HEK293 (cell line): Measurements from ENCODE around the gene FBLL1.
A peak's percentile ranks its signal among the peaks of the same experiment; 100 is the strongest.

Experiments
- CTCF ChIA-PET: fragments of 350-600 bp; formaldehyde crosslinking; extraction: SDS; loops from one replicate; lab custom pipeline; 2021; ENCODE audit warnings: antibody characterized with exemption; lab: Yijun Ruan, JAX
- POLR2A ChIA-PET: fragments of 300-600 bp; formaldehyde crosslinking; extraction: SDS; loops from one replicate; lab custom pipeline; 2020; ENCODE audit warnings: antibody characterized with exemption, inconsistent platforms; lab: Yijun Ruan, JAX
- H3K27ac ChIP-seq: fragments of 200-500 bp; sonication (Bioruptor generic); 2 replicates; pipeline ENCODE4 v1.5.1; 2014; ENCODE audit warnings: low read depth, low read length, control low read depth, inconsistent platforms; ENCODE audit errors: extremely low read depth
- H3K36me3 ChIP-seq, 2 experiments: fragments of 200-500 bp in 1 of 2; sonication (Bioruptor generic) in 1 of 2; 1 replicate in 1 of 2; 2 replicates in 1 of 2; pipeline ENCODE4 v1.5.1; 2014 to 2017; ENCODE audit warnings: inconsistent platforms in 2 of 2, low read length in 2 of 2; ENCODE audit not compliant: control insufficient read depth in 2 of 2, insufficient read depth in 1 of 2
- H3K4me1 ChIP-seq: fragments of 200-500 bp; sonication (Bioruptor generic); 2 replicates; pipeline ENCODE4 v1.5.1; 2014; ENCODE audit warnings: mild to moderate bottlenecking, low read length, inconsistent platforms; ENCODE audit not compliant: control insufficient read depth, insufficient read depth
- H3K4me3 ChIP-seq: 2 replicates; pipeline ENCODE4 v1.5.1; 2011; ENCODE audit warnings: low read depth, mild to moderate bottlenecking, control low read depth, low read length, moderate library complexity
- H3K9me3 ChIP-seq: fragments of 200-500 bp; sonication (Bioruptor generic); 2 replicates; pipeline ENCODE4 v1.5.1; 2014; ENCODE audit warnings: low read depth, low read length, inconsistent platforms; ENCODE audit not compliant: control insufficient read depth, insufficient read depth
- BCL11A ChIP-seq: fragments of 450-650 bp; formaldehyde crosslinking; IDR thresholded peaks from 2 replicates; pipeline ENCODE4 v1.5.1; 2016; ENCODE audit warnings: low read depth, missing biosample characterization, missing genetic modification characterization
- GLI2 ChIP-seq: fragments of 450-650 bp; formaldehyde crosslinking; IDR thresholded peaks from 2 replicates; pipeline ENCODE4; 2017; ENCODE audit warnings: missing biosample characterization, missing genetic modification characterization, low read depth, borderline replicate concordance
- GLIS2 ChIP-seq: fragments of 450-650 bp; formaldehyde crosslinking; IDR thresholded peaks from 2 replicates; pipeline ENCODE4 v1.5.1; 2016; ENCODE audit warnings: missing biosample characterization, missing genetic modification characterization
- MZF1 ChIP-seq: fragments of 450-650 bp; formaldehyde crosslinking; IDR thresholded peaks from 2 replicates; pipeline ENCODE4 v1.5.1; 2017; ENCODE audit warnings: missing biosample characterization, missing genetic modification characterization, borderline replicate concordance
- SCRT2 ChIP-seq: fragments of 450-650 bp; formaldehyde crosslinking; IDR thresholded peaks from 2 replicates; pipeline ENCODE4 v1.5.1; 2016; ENCODE audit warnings: missing biosample characterization, missing genetic modification characterization
- ZBTB20 ChIP-seq: fragments of 450-650 bp; formaldehyde crosslinking; IDR thresholded peaks from 2 replicates; pipeline ENCODE4 v1.5.1; 2016; ENCODE audit warnings: missing biosample characterization, missing genetic modification characterization
- ZNF266 ChIP-seq: fragments of 450-650 bp; formaldehyde crosslinking; IDR thresholded peaks from 2 replicates; pipeline ENCODE4 v1.5.1; 2016; ENCODE audit warnings: missing biosample characterization, missing genetic modification characterization, low read depth
- ZNF274 ChIP-seq, 2 experiments: fragments of 200-500 bp in 1 of 2; fragments of 450-650 bp in 1 of 2; sonication (Bioruptor generic) in 1 of 2; formaldehyde crosslinking in 1 of 2; IDR thresholded peaks; 2 replicates each; pipeline versions ENCODE4 v1.5.1 to v1.6.1; 2014 to 2016; ENCODE audit warnings: borderline replicate concordance in 1 of 2, inconsistent platforms in 1 of 2, low read length in 1 of 2, missing biosample characterization in 1 of 2, missing genetic modification characterization in 1 of 2
- ZNF341 ChIP-seq: fragments of 450-650 bp; formaldehyde crosslinking; IDR thresholded peaks from 2 replicates; pipeline ENCODE4; 2016; ENCODE audit warnings: low read depth, missing biosample characterization, missing genetic modification characterization
- ZNF473 ChIP-seq: fragments of 450-650 bp; formaldehyde crosslinking; IDR thresholded peaks from 2 replicates; pipeline ENCODE4 v1.5.1; 2017; ENCODE audit warnings: missing biosample characterization, missing genetic modification characterization
- ZNF529 ChIP-seq: fragments of 450-650 bp; formaldehyde crosslinking; IDR thresholded peaks from 2 replicates; pipeline ENCODE4 v1.5.1; 2017; ENCODE audit warnings: missing genetic modification characterization, missing biosample characterization; ENCODE audit not compliant: insufficient replicate concordance
- ZNF658 ChIP-seq: fragments of 450-650 bp; formaldehyde crosslinking; IDR thresholded peaks from 2 replicates; pipeline ENCODE4; 2016; ENCODE audit warnings: missing biosample characterization, missing genetic modification characterization
- ZSCAN30 ChIP-seq: fragments of 450-650 bp; IDR thresholded peaks from 2 replicates; pipeline ENCODE4 v1.5.1; 2018; ENCODE audit warnings: missing biosample characterization, mild to moderate bottlenecking, missing genetic modification characterization, moderate library complexity
- TF ChIP-seq, protein P1 (sequence below): fragments of 450-650 bp; formaldehyde crosslinking; IDR thresholded peaks from 2 replicates; pipeline ENCODE4 v1.5.1; 2016; ENCODE audit warnings: missing biosample characterization, missing genetic modification characterization
- TF ChIP-seq, protein P2 (sequence below): fragments of 450-650 bp; formaldehyde crosslinking; IDR thresholded peaks from 2 replicates; pipeline ENCODE4 v1.5.1; 2016; ENCODE audit warnings: missing biosample characterization, missing genetic modification characterization
- TF ChIP-seq, protein P3 (sequence below): fragments of 450-650 bp; formaldehyde crosslinking; IDR thresholded peaks from 2 replicates; pipeline ENCODE4 v1.5.1; 2017; ENCODE audit warnings: missing biosample characterization, missing genetic modification characterization
- TF ChIP-seq, protein P4 (sequence below): fragments of 450-650 bp; formaldehyde crosslinking; conservative IDR thresholded peaks from 2 replicates; pipeline ENCODE4 v1.5.1; 2016; ENCODE audit warnings: low read depth, missing biosample characterization, missing genetic modification characterization
- TF ChIP-seq, protein P5 (sequence below): fragments of 450-650 bp; formaldehyde crosslinking; IDR thresholded peaks from 2 replicates; pipeline ENCODE4 v1.5.1; 2016; ENCODE audit warnings: missing biosample characterization, missing genetic modification characterization

FBLL1 gene

DNA sequence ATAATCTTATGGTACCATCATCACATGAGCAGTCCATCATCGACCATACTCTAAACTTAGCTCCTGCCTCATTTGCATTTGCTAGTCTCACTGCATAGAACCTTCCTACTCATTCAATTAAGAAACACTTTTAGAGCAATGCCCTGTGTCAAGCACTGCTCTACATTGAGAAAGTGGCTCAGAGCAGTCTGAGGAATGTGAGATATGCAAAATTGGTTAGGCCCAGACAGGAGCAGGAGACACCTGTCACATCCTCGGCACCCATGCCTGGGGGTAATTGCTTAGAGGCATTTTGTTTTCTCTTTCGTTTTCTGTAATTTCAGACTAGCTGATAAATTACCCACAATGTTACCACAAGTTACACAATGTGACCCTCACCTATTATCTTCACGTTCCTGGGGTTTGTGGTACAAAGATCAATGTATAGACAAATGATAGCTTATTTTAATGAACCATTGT is 47.7 kb upstream of the FBLL1 start (continued):
- TF ChIP-seq, protein P1, sequence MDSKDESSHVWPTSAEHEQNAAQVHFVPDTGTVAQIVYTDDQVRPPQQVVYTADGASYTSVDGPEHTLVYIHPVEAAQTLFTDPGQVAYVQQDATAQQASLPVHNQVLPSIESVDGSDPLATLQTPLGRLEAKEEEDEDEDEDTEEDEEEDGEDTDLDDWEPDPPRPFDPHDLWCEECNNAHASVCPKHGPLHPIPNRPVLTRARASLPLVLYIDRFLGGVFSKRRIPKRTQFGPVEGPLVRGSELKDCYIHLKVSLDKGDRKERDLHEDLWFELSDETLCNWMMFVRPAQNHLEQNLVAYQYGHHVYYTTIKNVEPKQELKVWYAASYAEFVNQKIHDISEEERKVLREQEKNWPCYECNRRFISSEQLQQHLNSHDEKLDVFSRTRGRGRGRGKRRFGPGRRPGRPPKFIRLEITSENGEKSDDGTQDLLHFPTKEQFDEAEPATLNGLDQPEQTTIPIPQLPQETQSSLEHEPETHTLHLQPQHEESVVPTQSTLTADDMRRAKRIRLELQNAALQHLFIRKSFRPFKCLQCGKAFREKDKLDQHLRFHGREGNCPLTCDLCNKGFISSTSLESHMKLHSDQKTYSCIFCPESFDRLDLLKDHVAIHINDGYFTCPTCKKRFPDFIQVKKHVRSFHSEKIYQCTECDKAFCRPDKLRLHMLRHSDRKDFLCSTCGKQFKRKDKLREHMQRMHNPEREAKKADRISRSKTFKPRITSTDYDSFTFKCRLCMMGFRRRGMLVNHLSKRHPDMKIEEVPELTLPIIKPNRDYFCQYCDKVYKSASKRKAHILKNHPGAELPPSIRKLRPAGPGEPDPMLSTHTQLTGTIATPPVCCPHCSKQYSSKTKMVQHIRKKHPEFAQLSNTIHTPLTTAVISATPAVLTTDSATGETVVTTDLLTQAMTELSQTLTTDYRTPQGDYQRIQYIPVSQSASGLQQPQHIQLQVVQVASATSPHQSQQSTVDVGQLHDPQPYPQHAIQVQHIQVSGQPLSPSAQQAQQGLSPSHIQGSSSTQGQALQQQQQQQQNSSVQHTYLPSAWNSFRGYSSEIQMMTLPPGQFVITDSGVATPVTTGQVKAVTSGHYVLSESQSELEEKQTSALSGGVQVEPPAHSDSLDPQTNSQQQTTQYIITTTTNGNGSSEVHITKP (tag by site-specific recombination), result no peak
- TF ChIP-seq ZNF341 (tag by site-specific recombination) (no peak), MZF1 (no peak)

DNA sequence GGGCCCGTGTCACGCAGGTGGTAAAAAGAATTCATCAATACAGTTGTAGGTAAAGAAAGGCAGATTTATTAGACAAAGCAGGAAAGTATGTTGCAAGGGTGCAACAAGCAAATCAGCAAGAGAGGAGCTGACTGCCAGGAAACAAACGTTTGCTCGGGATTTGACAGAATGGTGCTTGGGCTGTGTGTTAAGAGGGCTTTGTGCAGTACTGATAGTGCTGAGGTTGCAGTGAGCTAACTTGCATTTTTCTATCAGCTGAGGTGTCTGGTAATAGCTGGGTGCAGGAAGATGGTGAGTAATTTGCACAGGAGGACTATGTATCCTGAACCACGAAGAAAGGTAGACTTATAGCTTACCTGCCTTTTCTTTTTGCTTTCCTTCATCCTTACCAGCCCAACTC is 46.7 kb upstream of the FBLL1 start:
- CTCF ChIA-PET, result interaction anchor here (0.6 kb wide), 1 partner anchor 10 kb away, joined by 3 read pairs; no protein-coding TSS in a partner anchor
- no peaks in the 10 kb centered on the region for H3K36me3 ChIP-seq
- no peak overlapping the region for H3K4me3 ChIP-seq
- H3K9me3 ChIP-seq, result no peaks in the 10 kb centered on the region
- no peak overlapping the region for H3K27ac ChIP-seq
- TF ChIP-seq GLIS2 (tag by site-specific recombination) (no peak), ZNF274 (IDR thresholded peaks at IDR 0.05; ENCODE audit: low read length) (no peak), ZNF274 (tag by site-specific recombination; IDR thresholded peaks at IDR 0.05; ENCODE audit: borderline replicate concordance) (no peak), MZF1 (no peak), ZNF529 (no peak), ZNF658 (no peak), ZSCAN30 (tag by site-specific recombination) (no peak), ZBTB20 (no peak), ZNF266 (tag by site-specific recombination) (no peak), BCL11A (tag by site-specific recombination) (no peak)
- TF ChIP-seq, protein P2, sequence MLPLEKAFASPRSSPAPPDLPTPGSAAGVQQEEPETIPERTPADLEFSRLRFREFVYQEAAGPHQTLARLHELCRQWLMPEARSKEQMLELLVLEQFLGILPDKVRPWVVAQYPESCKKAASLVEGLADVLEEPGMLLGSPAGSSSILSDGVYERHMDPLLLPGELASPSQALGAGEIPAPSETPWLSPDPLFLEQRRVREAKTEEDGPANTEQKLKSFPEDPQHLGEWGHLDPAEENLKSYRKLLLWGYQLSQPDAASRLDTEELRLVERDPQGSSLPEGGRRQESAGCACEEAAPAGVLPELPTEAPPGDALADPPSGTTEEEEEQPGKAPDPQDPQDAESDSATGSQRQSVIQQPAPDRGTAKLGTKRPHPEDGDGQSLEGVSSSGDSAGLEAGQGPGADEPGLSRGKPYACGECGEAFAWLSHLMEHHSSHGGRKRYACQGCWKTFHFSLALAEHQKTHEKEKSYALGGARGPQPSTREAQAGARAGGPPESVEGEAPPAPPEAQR (tag by site-specific recombination), result no peak
- TF ChIP-seq, protein P3, sequence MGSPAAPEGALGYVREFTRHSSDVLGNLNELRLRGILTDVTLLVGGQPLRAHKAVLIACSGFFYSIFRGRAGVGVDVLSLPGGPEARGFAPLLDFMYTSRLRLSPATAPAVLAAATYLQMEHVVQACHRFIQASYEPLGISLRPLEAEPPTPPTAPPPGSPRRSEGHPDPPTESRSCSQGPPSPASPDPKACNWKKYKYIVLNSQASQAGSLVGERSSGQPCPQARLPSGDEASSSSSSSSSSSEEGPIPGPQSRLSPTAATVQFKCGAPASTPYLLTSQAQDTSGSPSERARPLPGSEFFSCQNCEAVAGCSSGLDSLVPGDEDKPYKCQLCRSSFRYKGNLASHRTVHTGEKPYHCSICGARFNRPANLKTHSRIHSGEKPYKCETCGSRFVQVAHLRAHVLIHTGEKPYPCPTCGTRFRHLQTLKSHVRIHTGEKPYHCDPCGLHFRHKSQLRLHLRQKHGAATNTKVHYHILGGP (tag by site-specific recombination), result no peak
- no peaks in the 10 kb centered on the region for H3K4me1 ChIP-seq
- POLR2A ChIA-PET, result interaction anchor here (0.6 kb wide), 1 partner anchor 212 kb away, joined by 3 read pairs; no protein-coding TSS in a partner anchor

DNA sequence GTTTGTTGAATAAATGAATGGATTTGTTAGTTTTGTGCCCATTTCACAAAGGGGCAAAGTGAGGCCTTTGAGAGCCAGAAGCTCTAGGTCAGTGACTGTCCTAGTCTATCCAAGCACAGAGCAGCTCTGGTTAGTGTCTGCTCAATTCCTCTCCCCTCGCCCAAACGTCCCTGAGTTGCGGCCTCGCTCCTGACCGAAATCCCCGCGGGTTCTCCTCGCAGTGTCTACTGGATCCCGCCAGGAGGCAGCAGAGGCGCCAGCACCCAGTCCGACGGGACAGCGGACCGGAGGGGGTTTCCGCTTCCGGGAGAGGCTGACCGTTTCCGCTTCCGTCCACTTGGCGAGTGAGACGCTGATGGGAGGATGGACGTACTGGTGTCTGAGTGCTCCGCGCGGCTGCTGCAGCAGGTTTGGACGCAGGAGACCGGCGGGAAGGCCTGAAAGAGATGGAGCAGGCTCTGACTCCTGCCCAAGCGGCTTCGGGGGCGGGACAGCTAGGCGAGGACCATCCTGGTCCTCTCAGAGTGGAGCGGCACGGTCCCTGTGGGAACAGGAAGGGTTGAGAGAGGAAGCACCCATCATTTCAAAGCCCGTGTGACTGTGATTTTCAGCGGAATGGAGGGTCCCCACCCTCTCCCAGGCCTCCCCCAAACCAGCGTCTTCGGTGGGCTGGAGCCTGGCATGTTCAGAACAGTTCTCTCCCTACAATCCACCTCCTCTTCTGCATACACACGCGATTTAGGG is 42.8 kb upstream of the FBLL1 start, which contains the start of gene RARS1:
Gene RARS1, plus strand, starts transcription at position 336 of the 744 bp plus-strand sequence. Its CDS starts 28 bp downstream, at position 364.
- peaks cover 32 to 39% of the 10 kb centered on the region in 2 experiments for H3K36me3 ChIP-seq
- peak within 1 kb of the TSS; percentile 8; the same call in 1 of the 2 replicates for H3K27ac ChIP-seq
- no peaks in the 10 kb centered on the region for H3K4me1 ChIP-seq
- peak within 1 kb of the TSS; percentile 94 for H3K4me3 ChIP-seq
- ChIA-PET POLR2A (interaction anchor here (0.6 to 1.5 kb wide), 8 partner anchors 10 to 1097 kb away, joined by 3 to 8 read pairs (median 4); partner anchors contain the start of gene SPDL1), CTCF (interaction anchor here (0.7 to 2.8 kb wide), 8 partner anchors 9 to 821 kb away, joined by 3 to 17 read pairs (median 4); no protein-coding TSS in a partner anchor)
- H3K9me3 ChIP-seq, result no peaks in the 10 kb centered on the region
- TF ChIP-seq GLI2 (tag by site-specific recombination) (no peak), SCRT2 (tag by site-specific recombination) (no peak), ZNF473 (tag by site-specific recombination) (no peak)
- TF ChIP-seq, protein P4, sequence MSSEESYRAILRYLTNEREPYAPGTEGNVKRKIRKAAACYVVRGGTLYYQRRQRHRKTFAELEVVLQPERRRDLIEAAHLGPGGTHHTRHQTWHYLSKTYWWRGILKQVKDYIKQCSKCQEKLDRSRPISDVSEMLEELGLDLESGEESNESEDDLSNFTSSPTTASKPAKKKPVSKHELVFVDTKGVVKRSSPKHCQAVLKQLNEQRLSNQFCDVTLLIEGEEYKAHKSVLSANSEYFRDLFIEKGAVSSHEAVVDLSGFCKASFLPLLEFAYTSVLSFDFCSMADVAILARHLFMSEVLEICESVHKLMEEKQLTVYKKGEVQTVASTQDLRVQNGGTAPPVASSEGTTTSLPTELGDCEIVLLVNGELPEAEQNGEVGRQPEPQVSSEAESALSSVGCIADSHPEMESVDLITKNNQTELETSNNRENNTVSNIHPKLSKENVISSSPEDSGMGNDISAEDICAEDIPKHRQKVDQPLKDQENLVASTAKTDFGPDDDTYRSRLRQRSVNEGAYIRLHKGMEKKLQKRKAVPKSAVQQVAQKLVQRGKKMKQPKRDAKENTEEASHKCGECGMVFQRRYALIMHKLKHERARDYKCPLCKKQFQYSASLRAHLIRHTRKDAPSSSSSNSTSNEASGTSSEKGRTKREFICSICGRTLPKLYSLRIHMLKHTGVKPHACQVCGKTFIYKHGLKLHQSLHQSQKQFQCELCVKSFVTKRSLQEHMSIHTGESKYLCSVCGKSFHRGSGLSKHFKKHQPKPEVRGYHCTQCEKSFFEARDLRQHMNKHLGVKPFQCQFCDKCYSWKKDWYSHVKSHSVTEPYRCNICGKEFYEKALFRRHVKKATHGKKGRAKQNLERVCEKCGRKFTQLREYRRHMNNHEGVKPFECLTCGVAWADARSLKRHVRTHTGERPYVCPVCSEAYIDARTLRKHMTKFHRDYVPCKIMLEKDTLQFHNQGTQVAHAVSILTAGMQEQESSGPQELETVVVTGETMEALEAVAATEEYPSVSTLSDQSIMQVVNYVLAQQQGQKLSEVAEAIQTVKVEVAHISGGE (tag by site-specific recombination), result peak; percentile 99
- TF ChIP-seq, protein P5, sequence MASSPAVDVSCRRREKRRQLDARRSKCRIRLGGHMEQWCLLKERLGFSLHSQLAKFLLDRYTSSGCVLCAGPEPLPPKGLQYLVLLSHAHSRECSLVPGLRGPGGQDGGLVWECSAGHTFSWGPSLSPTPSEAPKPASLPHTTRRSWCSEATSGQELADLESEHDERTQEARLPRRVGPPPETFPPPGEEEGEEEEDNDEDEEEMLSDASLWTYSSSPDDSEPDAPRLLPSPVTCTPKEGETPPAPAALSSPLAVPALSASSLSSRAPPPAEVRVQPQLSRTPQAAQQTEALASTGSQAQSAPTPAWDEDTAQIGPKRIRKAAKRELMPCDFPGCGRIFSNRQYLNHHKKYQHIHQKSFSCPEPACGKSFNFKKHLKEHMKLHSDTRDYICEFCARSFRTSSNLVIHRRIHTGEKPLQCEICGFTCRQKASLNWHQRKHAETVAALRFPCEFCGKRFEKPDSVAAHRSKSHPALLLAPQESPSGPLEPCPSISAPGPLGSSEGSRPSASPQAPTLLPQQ, result peak; percentile 59
